ENCODE results near the gene ISYNA1.

The ISYNA1 gene

DNA sequence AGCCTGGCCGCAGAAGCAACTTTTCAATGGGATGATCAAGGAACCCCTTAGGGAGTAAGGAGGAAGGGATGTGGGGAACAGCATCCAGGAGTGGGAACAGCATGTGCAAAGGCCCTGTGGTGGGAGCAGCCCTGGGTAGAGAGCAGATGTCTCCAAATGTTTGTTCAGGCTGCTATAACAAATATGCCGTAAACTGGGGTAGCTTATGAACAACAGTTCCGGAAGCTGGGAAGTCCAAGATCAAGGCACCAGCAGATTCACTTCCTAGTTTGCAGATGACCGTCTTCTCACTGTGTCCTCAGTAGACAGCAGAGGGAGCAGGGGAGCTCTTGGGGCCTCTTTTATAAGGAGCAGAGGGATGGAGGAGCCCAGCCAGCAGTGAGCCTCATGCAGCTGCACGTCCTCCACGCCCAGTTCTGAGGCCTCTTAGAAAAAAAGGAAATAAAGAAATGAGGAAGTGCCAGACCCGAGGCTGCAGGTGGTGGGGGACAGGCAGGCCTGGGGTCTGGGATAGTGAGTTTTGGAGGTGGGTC lies 36.3 kb downstream of the ISYNA1 start:
- peak; percentile 53 for TF ChIP-seq CTCF (IDR thresholded peaks at IDR 0.05; ENCODE audit: control insufficient read depth, insufficient read depth, low read depth, low read length, missing control alignments)
- no peak overlapping the region for H3K4me3 ChIP-seq (ENCODE audit: control insufficient read depth, low read depth, low read length)
- DNase-seq (ENCODE audit: low read depth) = no peak

DNA sequence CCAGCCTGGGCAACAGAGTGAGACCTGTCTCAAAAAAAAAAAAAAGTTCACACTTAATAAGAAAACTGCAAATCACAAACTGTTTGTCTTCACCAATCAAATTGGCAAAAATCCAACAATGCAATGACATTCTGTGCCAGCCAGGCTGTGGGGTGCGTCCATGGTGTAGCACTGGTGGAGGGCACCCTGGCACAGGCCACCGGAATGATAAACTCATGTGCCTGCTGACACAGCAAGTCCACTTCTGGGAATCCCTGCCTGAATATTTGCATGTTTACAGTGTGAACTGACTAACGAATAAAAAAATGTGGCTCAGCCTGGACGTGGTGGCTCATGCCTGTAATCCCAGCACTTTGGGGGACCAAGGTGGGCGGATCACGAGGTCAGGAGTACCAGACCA lies 38.9 kb downstream of the ISYNA1 start:
- DNase-seq (ENCODE audit: low read depth) = no peak
- no peak overlapping the region for H3K4me3 ChIP-seq (ENCODE audit: control insufficient read depth, low read depth, low read length)
- TF ChIP-seq CTCF (IDR thresholded peaks at IDR 0.05; ENCODE audit: control insufficient read depth, insufficient read depth, low read depth, low read length, missing control alignments) = no peak

GRCh38 chr19:18397242-18398202 lies 40.4 kb downstream of the ISYNA1 start, which contains the start of gene LRRC25:
TSS of gene LRRC25 (minus strand) at chr19:18397622. CDS start at chr19:18396963, 659 bp downstream.
- DNase-seq (ENCODE audit: low read depth) = no peak
- TF ChIP-seq CTCF (IDR thresholded peaks at IDR 0.05; ENCODE audit: control insufficient read depth, insufficient read depth, low read depth, low read length, missing control alignments) = no peak
- no peak within 1 kb of the TSS for H3K4me3 ChIP-seq (ENCODE audit: control insufficient read depth, low read depth, low read length)

DNA sequence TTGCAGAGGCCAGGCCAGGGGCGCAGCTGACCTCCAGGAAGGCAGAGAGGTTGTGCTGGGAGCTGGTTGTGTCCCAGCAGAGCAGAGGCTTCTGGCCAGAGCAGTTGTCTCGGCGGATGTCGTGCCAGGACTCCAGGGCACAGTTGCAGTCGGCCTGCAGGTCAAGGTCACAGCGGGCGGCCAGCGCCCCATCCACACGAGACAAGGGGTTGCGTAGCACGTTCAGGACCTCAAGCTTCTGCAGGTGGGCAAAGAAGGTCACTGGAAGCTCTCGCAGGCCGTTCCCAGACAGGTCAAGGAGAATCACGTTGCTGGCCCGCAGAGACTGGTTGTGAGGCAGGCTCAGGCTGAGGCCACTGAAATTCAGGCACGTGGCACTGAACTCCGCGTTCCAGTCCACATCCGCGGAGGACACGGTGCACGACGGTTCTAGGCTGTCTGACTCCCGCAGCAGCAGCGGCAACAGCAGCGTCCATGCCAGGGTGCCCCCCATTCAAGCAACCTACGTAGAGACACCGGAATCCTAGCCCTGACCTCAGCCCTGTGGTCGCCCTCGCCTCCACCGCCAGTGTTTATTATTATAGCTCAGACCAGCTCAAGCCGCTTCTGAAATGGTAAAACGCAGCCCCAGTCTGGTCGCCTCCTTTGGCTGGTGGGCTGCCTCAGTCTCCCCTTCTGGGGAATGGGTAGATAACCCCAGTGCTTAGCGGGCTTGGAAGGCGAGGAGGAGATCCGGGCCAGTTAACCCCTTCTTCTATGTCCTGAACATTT lies 41.3 kb downstream of the ISYNA1 start:
- no peak for DNase-seq (ENCODE audit: low read depth)
- TF ChIP-seq CTCF (IDR thresholded peaks at IDR 0.05; ENCODE audit: control insufficient read depth, insufficient read depth, low read depth, low read length, missing control alignments) = no peak
- H3K4me3 ChIP-seq (ENCODE audit: control insufficient read depth, low read depth, low read length) = no peak overlapping the region

GRCh38 chr19:18393836-18394235 lies 44.1 kb downstream of the ISYNA1 start:
- no peak overlapping the region for H3K4me3 ChIP-seq (ENCODE audit: control insufficient read depth, low read depth, low read length)
- TF ChIP-seq CTCF (IDR thresholded peaks at IDR 0.05; ENCODE audit: control insufficient read depth, insufficient read depth, low read depth, low read length, missing control alignments) = no peak
- no peak for DNase-seq (ENCODE audit: low read depth)

DNA sequence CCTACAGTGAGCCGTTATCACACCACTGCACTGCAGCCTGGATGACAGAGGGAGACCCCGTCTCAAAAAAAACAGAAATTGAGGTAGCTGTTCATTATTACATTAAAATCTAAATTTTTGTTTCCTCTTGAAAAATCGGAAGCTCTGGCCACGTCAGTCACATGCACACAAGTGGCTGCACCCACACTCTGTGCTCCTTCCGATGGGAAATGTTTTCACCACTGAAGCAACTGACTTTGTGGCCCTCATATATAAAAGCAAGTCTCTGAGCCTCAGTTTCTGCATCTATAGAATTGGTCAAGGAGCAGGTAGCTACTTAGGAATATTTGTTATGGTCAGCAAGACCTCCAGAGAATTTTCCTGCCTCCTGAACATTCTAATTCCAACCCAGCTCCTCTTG lies 45.0 kb downstream of the ISYNA1 start:
- DNase-seq (ENCODE audit: low read depth) = no peak
- no peak overlapping the region for H3K4me3 ChIP-seq (ENCODE audit: control insufficient read depth, low read depth, low read length)

More for the DNA sequence above, 45.0 kb downstream of the ISYNA1 start:
- no peak for TF ChIP-seq CTCF (IDR thresholded peaks at IDR 0.05; ENCODE audit: control insufficient read depth, insufficient read depth, low read depth, low read length, missing control alignments)
